ENCODE measurements around the gene EDEM1.

EDEM1 gene

GRCh38 chr3:5231487-5231886 is 44.0 kb downstream of the EDEM1 start:
- no peaks in the 10 kb centered on the region for H3K9me3 ChIP-seq (ENCODE audit: insufficient read depth, low read depth, low read length)
- no peaks in the 10 kb centered on the region for H4K20me1 ChIP-seq (ENCODE audit: insufficient read depth, low read length, poor library complexity, severe bottlenecking)
- no peaks in the 10 kb centered on the region for H3K27me3 ChIP-seq (ENCODE audit: insufficient read depth, low read length, poor library complexity, severe bottlenecking)
- H3K4me3 ChIP-seq (ENCODE audit: low read length, poor library complexity, severe bottlenecking) = no peak overlapping the region
- H3K4me2 ChIP-seq (ENCODE audit: low read depth, low read length, poor library complexity, severe bottlenecking) = no peak overlapping the region
- no peaks in the 10 kb centered on the region for H3K4me1 ChIP-seq (ENCODE audit: insufficient read depth, low read length, poor library complexity, severe bottlenecking)
- H3K9me2 ChIP-seq (replicated peaks; ENCODE audit: low read depth, low read length) = no peaks in the 10 kb centered on the region
- H3K36me3 ChIP-seq (ENCODE audit: insufficient read depth, low read length) = no peaks in the 10 kb centered on the region
- H3F3A ChIP-seq (ENCODE audit: low read depth) = no peaks in the 10 kb centered on the region
- H3K9ac ChIP-seq (ENCODE audit: low read depth, low read length, poor library complexity, severe bottlenecking) = no peak overlapping the region
- H2AFZ ChIP-seq (ENCODE audit: low read length) = no peak overlapping the region
- no peaks in the 10 kb centered on the region for H3K79me2 ChIP-seq (ENCODE audit: insufficient read depth, low read length)
- no peak for TF ChIP-seq EZH2phosphoT487 (IDR thresholded peaks at IDR 0.05; ENCODE audit: borderline replicate concordance)
- TF ChIP-seq CTCF (conservative IDR thresholded peaks at IDR 0.05; ENCODE audit: low read length) = no peak

GRCh38 chr3:5232570-5232969 is 45.1 kb downstream of the EDEM1 start:
- no peaks in the 10 kb centered on the region for H3K9me2 ChIP-seq (replicated peaks; ENCODE audit: low read depth, low read length)
- H3K9me3 ChIP-seq (ENCODE audit: insufficient read depth, low read depth, low read length) = no peaks in the 10 kb centered on the region
- H3K27me3 ChIP-seq (ENCODE audit: insufficient read depth, low read length, poor library complexity, severe bottlenecking) = no peaks in the 10 kb centered on the region
- no peak overlapping the region for H3K4me3 ChIP-seq (ENCODE audit: low read length, poor library complexity, severe bottlenecking)
- no peak; the same call in 1 of the 2 replicates for TF ChIP-seq CTCF (conservative IDR thresholded peaks at IDR 0.05; ENCODE audit: low read length)
- TF ChIP-seq EZH2phosphoT487 (IDR thresholded peaks at IDR 0.05; ENCODE audit: borderline replicate concordance) = no peak
- H4K20me1 ChIP-seq (ENCODE audit: insufficient read depth, low read length, poor library complexity, severe bottlenecking) = no peaks in the 10 kb centered on the region
- no peaks in the 10 kb centered on the region for H3K36me3 ChIP-seq (ENCODE audit: insufficient read depth, low read length)
- H3K79me2 ChIP-seq (ENCODE audit: insufficient read depth, low read length) = no peaks in the 10 kb centered on the region
- no peaks in the 10 kb centered on the region for H3K4me1 ChIP-seq (ENCODE audit: insufficient read depth, low read length, poor library complexity, severe bottlenecking)
- H3K9ac ChIP-seq (ENCODE audit: low read depth, low read length, poor library complexity, severe bottlenecking) = no peak overlapping the region
- H3F3A ChIP-seq (ENCODE audit: low read depth) = no peaks in the 10 kb centered on the region
- no peak overlapping the region for H3K4me2 ChIP-seq (ENCODE audit: low read depth, low read length, poor library complexity, severe bottlenecking)
- peak overlapping the region; percentile 18; the same call in 1 of the 2 replicates for H2AFZ ChIP-seq (ENCODE audit: low read length)

- Histone ChIP-seq H3K4me3 (ENCODE audit: low read length, poor library complexity, severe bottlenecking) (no peak overlapping the region), H4K20me1 (ENCODE audit: insufficient read depth, low read length, poor library complexity, severe bottlenecking) (no peaks in the 10 kb centered on the region), H2AFZ (ENCODE audit: low read length) (no peak overlapping the region), H3K9me3 (ENCODE audit: insufficient read depth, low read depth, low read length) (no peaks in the 10 kb centered on the region), H3K27me3 (ENCODE audit: insufficient read depth, low read length, poor library complexity, severe bottlenecking) (no peaks in the 10 kb centered on the region), H3K36me3 (ENCODE audit: insufficient read depth, low read length) (no peaks in the 10 kb centered on the region), H3K9me2 (replicated peaks; ENCODE audit: low read depth, low read length) (no peaks in the 10 kb centered on the region), H3F3A (ENCODE audit: low read depth) (no peaks in the 10 kb centered on the region), H3K4me1 (ENCODE audit: insufficient read depth, low read length, poor library complexity, severe bottlenecking) (no peaks in the 10 kb centered on the region), H3K9ac (ENCODE audit: low read depth, low read length, poor library complexity, severe bottlenecking) (no peak overlapping the region), H3K79me2 (ENCODE audit: insufficient read depth, low read length) (no peaks in the 10 kb centered on the region), H3K4me2 (ENCODE audit: low read depth, low read length, poor library complexity, severe bottlenecking) (no peak overlapping the region)
- TF ChIP-seq CTCF (conservative IDR thresholded peaks at IDR 0.05; ENCODE audit: low read length) (no peak), EZH2phosphoT487 (IDR thresholded peaks at IDR 0.05; ENCODE audit: borderline replicate concordance) (no peak)
Observed at GRCh38 chr3:5233026-5233425, 45.5 kb downstream of the EDEM1 start.
